Stimulated activated naive CD8-positive, alpha-beta T cell treated with anti-CD3 and anti-CD28 coated beads, Interleukin-15, Interleukin-2, amounts not matched to agents 100 ng/mL and 50 ng/mL, for 24 hours (primary cell): ENCODE measurements around the gene PPP2R3A.
"Not testable (repeated sequence)": the region's sequence is repeated elsewhere in the genome, so short reads cannot be mapped to it uniquely, and the experiment has no call there.

Experiments
- H3K27ac Mint-ChIP-seq: one replicate; pipeline ENCODE4 v1.8.0; 2021; ENCODE audit warnings: mild to moderate bottlenecking, mixed read lengths
- H3K27me3 Mint-ChIP-seq: one replicate; pipeline ENCODE4 v1.8.0; 2021; ENCODE audit warnings: mixed read lengths
- H3K36me3 Mint-ChIP-seq: one replicate; pipeline ENCODE4 v1.8.0; 2021; ENCODE audit warnings: low read depth, mixed read lengths
- H3K4me1 Mint-ChIP-seq: one replicate; pipeline ENCODE4 v1.8.0; 2021; ENCODE audit warnings: low read depth, mixed read lengths
- H3K4me3 Mint-ChIP-seq: one replicate; pipeline ENCODE4 v1.8.0; 2021; ENCODE audit warnings: mild to moderate bottlenecking, mixed read lengths
- H3K9me3 Mint-ChIP-seq: one replicate; pipeline ENCODE4 v1.8.0; 2021; ENCODE audit warnings: mixed read lengths

Gene PPP2R3A

GRCh38 chr3:135965506-135966270 is at the start of gene PPP2R3A:
Gene PPP2R3A (plus strand): TSS chr3:135965728. CDS start chr3:136001499, 35,771 bp downstream.
- H3K9me3 Mint-ChIP-seq = peaks cover 15% of the 10 kb centered on the region
- H3K4me1 Mint-ChIP-seq = peaks cover 18% of the 10 kb centered on the region
- H3K36me3 Mint-ChIP-seq = no peaks in the 10 kb centered on the region
- H3K27me3 Mint-ChIP-seq = peaks cover 43% of the 10 kb centered on the region
- peak within 1 kb of the TSS; percentile 79 for H3K4me3 Mint-ChIP-seq
- H3K27ac Mint-ChIP-seq = no peak within 1 kb of the TSS

- Mint-ChIP-seq H3K27ac (no peak overlapping the region), H3K9me3 (no peaks in the 10 kb centered on the region)
Measured at GRCh38 chr3:135916310-135916709, 49.2 kb upstream of the PPP2R3A start.

GRCh38 chr3:135917076-135917475 is 48.5 kb upstream of the PPP2R3A start:
- Mint-ChIP-seq H3K36me3 (no peaks in the 10 kb centered on the region), H3K9me3 (no peaks in the 10 kb centered on the region), H3K4me3 (no peak overlapping the region), H3K4me1 (no peaks in the 10 kb centered on the region), H3K27me3 (no peaks in the 10 kb centered on the region), H3K27ac (no peak overlapping the region)

More at GRCh38 chr3:135916310-135916709, 49.2 kb upstream of the PPP2R3A start:
- Mint-ChIP-seq H3K36me3 (no peaks in the 10 kb centered on the region), H3K4me3 (no peak overlapping the region), H3K4me1 (no peaks in the 10 kb centered on the region), H3K27me3 (no peaks in the 10 kb centered on the region)

- Mint-ChIP-seq H3K4me3 (no peak overlapping the region), H3K9me3 (no peaks in the 10 kb centered on the region), H3K4me1 (no peaks in the 10 kb centered on the region), H3K27ac (no peak overlapping the region), H3K27me3 (no peaks in the 10 kb centered on the region), H3K36me3 (no peaks in the 10 kb centered on the region)
Measured at GRCh38 chr3:135917927-135918597, 47.5 kb upstream of the PPP2R3A start.

- H3K36me3 Mint-ChIP-seq = no peaks in the 10 kb centered on the region
- H3K27me3 Mint-ChIP-seq = no peaks in the 10 kb centered on the region
Measured at GRCh38 chr3:135918600-135918999, 46.9 kb upstream of the PPP2R3A start.

GRCh38 chr3:135920275-135920674 is 45.3 kb upstream of the PPP2R3A start:
- no peaks in the 10 kb centered on the region for H3K9me3 Mint-ChIP-seq
- no peak overlapping the region for H3K27ac Mint-ChIP-seq
- H3K4me1 Mint-ChIP-seq = no peaks in the 10 kb centered on the region
- no peaks in the 10 kb centered on the region for H3K27me3 Mint-ChIP-seq
- no peaks in the 10 kb centered on the region for H3K36me3 Mint-ChIP-seq
- no peak overlapping the region for H3K4me3 Mint-ChIP-seq

More at GRCh38 chr3:135918600-135918999, 46.9 kb upstream of the PPP2R3A start:
- no peak overlapping the region for H3K27ac Mint-ChIP-seq
- no peak overlapping the region for H3K4me3 Mint-ChIP-seq
- no peaks in the 10 kb centered on the region for H3K4me1 Mint-ChIP-seq
- no peaks in the 10 kb centered on the region for H3K9me3 Mint-ChIP-seq

- Mint-ChIP-seq H3K4me3 (no peak overlapping the region), H3K27me3 (no peaks in the 10 kb centered on the region), H3K36me3 (no peaks in the 10 kb centered on the region), H3K27ac (no peak overlapping the region), H3K4me1 (no peaks in the 10 kb centered on the region), H3K9me3 (no peaks in the 10 kb centered on the region)
Measured at GRCh38 chr3:135922903-135923250, 42.7 kb upstream of the PPP2R3A start.

GRCh38 chr3:135924506-135924905 is 41.0 kb upstream of the PPP2R3A start:
- no peaks in the 10 kb centered on the region for H3K27me3 Mint-ChIP-seq
- H3K4me3 Mint-ChIP-seq = no peak overlapping the region
- no peaks in the 10 kb centered on the region for H3K9me3 Mint-ChIP-seq
- H3K36me3 Mint-ChIP-seq = no peaks in the 10 kb centered on the region
- H3K27ac Mint-ChIP-seq = no peak overlapping the region
- no peaks in the 10 kb centered on the region for H3K4me1 Mint-ChIP-seq

- Mint-ChIP-seq H3K27me3 (no peaks in the 10 kb centered on the region), H3K27ac (no peak overlapping the region), H3K9me3 (no peaks in the 10 kb centered on the region), H3K4me3 (no peak overlapping the region), H3K36me3 (no peaks in the 10 kb centered on the region), H3K4me1 (no peaks in the 10 kb centered on the region)
Measured at GRCh38 chr3:135926664-135927063, 38.9 kb upstream of the PPP2R3A start.

GRCh38 chr3:135927155-135927554 is 38.4 kb upstream of the PPP2R3A start:
- no peak overlapping the region for H3K4me3 Mint-ChIP-seq
- no peaks in the 10 kb centered on the region for H3K9me3 Mint-ChIP-seq
- H3K27ac Mint-ChIP-seq = no peak overlapping the region
- no peaks in the 10 kb centered on the region for H3K36me3 Mint-ChIP-seq
- H3K27me3 Mint-ChIP-seq = no peaks in the 10 kb centered on the region
- H3K4me1 Mint-ChIP-seq = no peaks in the 10 kb centered on the region

GRCh38 chr3:135929670-135930069 is 35.9 kb upstream of the PPP2R3A start:
- Mint-ChIP-seq H3K27me3 (no peaks in the 10 kb centered on the region), H3K4me3 (no peak overlapping the region)

GRCh38 chr3:135930255-135930654 is 35.3 kb upstream of the PPP2R3A start:
- no peaks in the 10 kb centered on the region for H3K36me3 Mint-ChIP-seq
- no peak overlapping the region for H3K4me3 Mint-ChIP-seq
- no peaks in the 10 kb centered on the region for H3K9me3 Mint-ChIP-seq
- H3K27ac Mint-ChIP-seq = no peak overlapping the region
- no peaks in the 10 kb centered on the region for H3K27me3 Mint-ChIP-seq
- H3K4me1 Mint-ChIP-seq = no peaks in the 10 kb centered on the region

More at GRCh38 chr3:135929670-135930069, 35.9 kb upstream of the PPP2R3A start:
- no peaks in the 10 kb centered on the region for H3K36me3 Mint-ChIP-seq
- no peak overlapping the region for H3K27ac Mint-ChIP-seq
- H3K4me1 Mint-ChIP-seq = no peaks in the 10 kb centered on the region
- no peaks in the 10 kb centered on the region for H3K9me3 Mint-ChIP-seq

GRCh38 chr3:135935171-135935570 is 30.4 kb upstream of the PPP2R3A start:
- not testable (repeated sequence) for H3K36me3 Mint-ChIP-seq, H3K27ac Mint-ChIP-seq, H3K4me1 Mint-ChIP-seq, H3K4me3 Mint-ChIP-seq, H3K27me3 Mint-ChIP-seq
- H3K9me3 Mint-ChIP-seq = peaks cover 12% of the 10 kb centered on the region

- not testable (repeated sequence) for H3K4me1 Mint-ChIP-seq, H3K27me3 Mint-ChIP-seq, H3K36me3 Mint-ChIP-seq, H3K4me3 Mint-ChIP-seq, H3K27ac Mint-ChIP-seq
- peaks cover 15% of the 10 kb centered on the region for H3K9me3 Mint-ChIP-seq
Measured at GRCh38 chr3:135937766-135938165, 27.8 kb upstream of the PPP2R3A start.

GRCh38 chr3:135944831-135945230 is 20.7 kb upstream of the PPP2R3A start:
- no peak overlapping the region for H3K27ac Mint-ChIP-seq
- H3K9me3 Mint-ChIP-seq = peaks cover 6% of the 10 kb centered on the region
- peaks cover 26% of the 10 kb centered on the region for H3K27me3 Mint-ChIP-seq
- H3K4me3 Mint-ChIP-seq = no peak overlapping the region
- H3K36me3 Mint-ChIP-seq = no peaks in the 10 kb centered on the region
- no peaks in the 10 kb centered on the region for H3K4me1 Mint-ChIP-seq
